A549 treated with Mapracorat at 1 μM for 4 hours (cell line): ENCODE data around the gene RGS19. TPM values are rescaled to one million over a fixed set of nuclear protein-coding genes. Genes with fewer than 3 reads are reported as not detected.

Source experiments
- total RNA-seq: library from RNA; stranded (reverse); fragments of 200-300 nt; extraction: Qiagen RNA extraction; gene quantifications from 5 replicates; pipeline ENCODE4 v1.2.3, GENCODE V29; 2022

RGS19 gene, protein sequence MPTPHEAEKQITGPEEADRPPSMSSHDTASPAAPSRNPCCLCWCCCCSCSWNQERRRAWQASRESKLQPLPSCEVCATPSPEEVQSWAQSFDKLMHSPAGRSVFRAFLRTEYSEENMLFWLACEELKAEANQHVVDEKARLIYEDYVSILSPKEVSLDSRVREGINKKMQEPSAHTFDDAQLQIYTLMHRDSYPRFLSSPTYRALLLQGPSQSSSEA
- 19.9 to 36.6 TPM (median 34.3 TPM) in 5 replicates for total RNA-seq

DNA sequence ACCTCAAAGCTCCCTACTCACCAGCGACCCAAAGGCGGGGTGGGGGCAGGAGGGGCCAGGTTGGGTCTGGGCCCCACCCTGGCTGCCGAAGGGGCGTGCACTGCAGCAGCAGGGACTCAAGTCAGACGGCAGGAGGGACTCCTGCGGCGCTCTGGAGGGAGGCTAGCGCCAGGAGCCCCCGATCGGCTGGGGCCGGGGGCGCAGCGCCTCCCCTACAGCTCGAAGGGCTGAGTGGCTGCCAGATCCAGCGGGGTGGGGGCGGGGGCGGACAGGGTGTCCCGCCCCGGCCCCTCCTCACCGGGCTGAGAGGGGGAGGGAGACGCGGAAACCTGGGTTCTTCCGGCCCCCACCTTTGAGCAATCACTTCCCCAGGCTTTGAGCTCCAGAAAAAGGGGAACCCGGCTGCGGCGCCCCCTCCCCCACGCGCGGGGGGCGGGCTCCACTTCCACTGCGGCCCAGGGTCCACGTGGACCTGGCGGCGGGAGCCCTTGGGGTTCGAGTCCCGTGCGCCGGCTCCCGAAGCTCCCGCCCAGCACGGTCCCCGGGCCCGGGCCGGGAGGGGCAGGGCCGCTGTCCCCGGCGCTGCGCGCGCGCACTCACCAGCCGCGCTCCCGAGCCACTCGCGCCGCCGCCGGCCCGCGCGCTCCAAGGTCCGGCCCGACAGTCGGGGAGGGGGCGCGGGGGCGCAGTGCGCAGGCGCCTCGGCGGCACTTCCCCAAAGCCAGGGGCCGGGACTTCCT is at the start of gene RGS19:
RGS19 (minus strand) TSS at position 246 of the 740 bp plus-strand sequence. CDS start 2,632 bp downstream, outside the sequence.

DNA sequence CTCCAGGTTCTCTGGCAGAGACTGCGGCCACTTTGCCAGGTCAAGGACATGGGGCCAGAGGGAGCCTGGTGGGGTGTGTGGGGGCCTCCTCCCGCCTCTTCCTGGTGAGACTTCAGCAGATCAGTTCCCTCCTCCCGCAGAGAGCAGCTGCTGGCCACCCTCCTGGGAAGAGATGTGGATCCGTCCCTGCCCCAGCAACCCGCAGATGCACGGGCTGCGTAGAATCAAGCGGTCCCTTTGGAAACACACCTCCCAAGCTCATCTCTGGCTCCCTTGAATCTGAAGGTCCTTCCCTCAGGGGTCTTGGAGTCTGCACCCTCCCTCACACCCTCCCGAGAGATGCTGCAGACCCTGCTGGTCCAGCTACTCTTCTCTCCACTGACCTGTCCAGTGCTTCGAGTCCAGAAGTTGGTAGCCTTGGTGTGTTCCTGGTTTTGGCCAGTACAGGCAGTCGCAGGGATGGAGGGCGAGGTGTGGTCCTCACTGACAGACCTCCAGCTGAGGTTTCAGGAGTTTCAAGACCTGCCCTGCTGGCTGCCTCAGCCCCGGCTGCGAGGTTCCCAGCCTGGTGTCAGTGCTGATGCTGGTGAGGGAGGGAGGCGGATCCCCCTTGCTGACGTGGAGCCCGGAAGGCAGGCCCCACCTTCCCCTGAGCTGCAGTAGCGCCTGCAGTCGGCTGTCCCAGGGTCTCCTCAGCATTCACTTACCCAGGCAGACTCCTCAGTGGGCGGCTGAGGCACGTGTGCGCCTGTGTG is 27.8 kb upstream of the RGS19 start, which contains the start of gene NPBWR2:
NPBWR2 (minus strand) TSS at position 585 of the 755 bp plus-strand sequence. CDS start 734 bp downstream, outside the sequence.

DNA sequence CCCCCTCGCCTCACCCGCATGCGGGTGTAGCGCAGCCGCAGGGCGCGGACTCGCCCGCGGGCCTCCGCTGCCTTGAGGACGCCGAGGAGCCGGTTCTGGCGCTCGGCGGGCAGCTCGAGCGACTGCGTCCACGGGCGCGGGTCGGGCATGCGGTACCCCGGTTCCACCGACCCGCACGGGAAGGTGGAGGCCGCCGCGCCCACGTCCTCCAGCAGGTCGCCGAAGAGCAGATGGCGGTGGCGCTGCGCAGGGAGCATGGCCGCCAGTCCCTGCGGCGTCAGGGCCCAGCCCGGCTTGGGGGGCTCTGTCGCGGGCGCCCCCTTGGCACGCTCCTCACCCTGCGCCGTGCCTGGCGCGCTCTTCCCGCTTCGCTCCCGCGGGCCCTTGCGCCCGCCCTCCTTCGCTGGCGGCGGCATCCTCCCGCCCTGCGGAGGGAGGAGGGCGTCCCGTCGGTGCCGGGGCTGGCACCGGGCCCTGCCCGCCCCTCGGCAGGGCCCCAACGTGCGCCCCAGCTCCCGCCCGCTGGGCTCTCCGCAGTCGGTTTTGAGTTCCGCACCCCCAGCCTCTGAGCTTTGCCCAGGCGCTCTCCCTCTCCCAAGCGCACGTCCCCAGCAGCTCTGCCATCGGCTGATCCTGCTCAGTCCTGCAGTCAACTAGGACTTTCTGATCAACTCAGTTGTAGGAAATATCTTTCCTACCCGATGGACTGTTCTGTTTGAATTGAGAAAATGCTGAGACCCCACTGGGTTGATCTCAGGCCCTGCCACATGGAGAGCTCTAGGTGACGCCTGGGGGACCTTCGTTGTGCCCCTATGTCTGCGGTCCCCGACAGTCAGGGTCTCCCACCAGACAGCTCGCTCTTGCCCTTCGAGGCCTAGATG is 4.7 kb upstream of the RGS19 start, which contains the start of gene LKAAEAR1:
LKAAEAR1 (minus strand) TSS at position 595 of the 881 bp plus-strand sequence; CDS start at position 416, 179 bp downstream.

DNA sequence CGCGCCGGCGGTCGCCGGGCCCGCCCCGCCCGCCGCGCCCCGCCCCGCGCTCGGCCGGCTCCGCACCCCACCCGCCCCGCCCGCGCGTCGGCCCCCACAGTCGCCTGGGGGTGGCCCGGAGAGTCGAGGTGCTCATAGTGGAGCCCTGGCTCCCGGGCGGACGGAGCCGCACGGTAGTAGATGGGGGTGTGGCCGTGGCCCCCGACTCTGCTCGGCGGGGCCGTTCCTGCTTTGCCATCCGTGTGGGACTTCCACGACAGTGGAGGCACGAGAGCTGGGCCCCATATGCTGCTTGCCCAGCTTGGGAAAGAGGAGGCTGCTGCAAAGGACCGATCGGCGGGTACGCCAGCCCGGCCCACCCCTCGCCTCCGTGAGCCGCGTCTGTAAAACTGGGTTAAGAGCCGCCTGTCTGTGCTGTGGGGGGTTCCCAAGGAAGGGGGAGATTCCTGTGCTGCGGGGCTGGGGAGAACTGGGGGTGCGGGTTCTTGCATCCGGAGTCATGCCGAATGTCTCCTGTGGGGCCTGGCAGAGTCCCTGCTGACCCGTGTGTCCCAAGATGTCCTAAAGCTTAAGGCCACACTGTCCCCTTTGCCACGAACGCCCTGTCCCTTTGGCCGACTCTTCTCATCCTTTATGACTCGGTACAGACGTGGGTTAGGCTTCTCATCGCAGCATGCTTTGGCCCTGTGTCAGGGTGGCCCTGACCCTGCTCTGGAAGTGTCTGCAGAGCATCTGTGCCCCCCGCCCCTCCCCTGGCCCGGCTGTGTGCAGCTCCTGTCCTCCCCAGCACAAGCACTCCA is 895 bp upstream of the RGS19 start, which contains the start of gene OPRL1:
OPRL1 (plus strand) TSS at position 70 of the 800 bp plus-strand sequence. CDS start 12,639 bp downstream, outside the sequence.

GRCh38 chr20:64062596-64063388 is 16.5 kb downstream of the RGS19 start, which contains the start of gene TCEA2:
Gene TCEA2, plus strand, starts transcription at chr20:64063198. Its CDS starts 115 bp downstream, at chr20:64063313.

DNA sequence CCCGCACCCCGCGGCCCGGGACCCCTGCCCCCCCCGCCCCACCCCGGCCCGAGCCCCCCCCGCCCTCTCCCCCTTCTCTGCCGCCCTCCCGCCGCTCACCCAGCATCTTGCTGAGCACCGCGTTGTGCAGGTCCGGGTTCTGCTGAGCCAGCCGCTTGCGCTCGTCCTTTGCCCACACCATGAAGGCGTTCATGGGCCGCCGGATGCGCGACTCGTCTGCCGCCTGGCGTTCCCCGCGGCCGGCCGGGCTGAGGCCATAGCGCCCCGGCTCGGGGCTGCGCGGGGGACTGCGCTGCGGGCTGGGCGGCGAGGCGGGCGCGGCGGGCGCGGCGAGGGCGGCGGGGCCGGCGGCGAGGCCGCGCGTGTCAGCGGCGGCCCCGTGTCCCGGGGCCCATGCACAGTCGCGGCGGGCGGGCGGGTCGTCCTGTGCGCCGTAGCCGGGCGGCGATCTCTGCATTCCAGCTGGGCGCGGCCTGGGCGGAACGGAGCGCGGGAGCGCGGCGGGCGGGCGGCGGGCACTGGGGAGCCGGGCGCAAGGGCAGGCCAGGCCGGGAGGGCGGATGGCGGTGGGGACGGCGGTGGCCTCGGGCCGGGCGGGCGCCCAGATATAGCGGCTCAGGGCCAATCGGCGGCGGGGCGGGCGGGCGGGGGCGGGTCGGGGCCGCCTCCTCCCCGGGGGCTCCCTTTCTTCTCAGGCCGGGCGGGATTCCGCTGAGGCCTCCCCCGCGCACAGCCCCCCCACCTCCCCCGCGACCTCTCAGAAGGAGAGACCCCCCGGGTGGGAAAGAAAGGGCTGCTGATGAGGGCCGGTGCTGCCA is 30.0 kb downstream of the RGS19 start, which contains the start of gene SOX18:
SOX18 (minus strand) TSS at position 580 of the 818 bp plus-strand sequence; CDS start at position 457, 123 bp downstream.

GRCh38 chr20:64035933-64036345 is 43.4 kb downstream of the RGS19 start, which contains the start of gene C20orf204:
Gene C20orf204, plus strand, starts transcription at chr20:64036182. Its CDS starts 142 bp downstream, at chr20:64036324.

Other genes with a start within 250 kb of the RGS19 start
- gene ZBTB46, start 248.3 kb downstream of the RGS19 start, total RNA-seq, result 0.75 to 1.1 TPM (median 0.92 TPM) in 5 replicates
- gene ABHD16B, start 218.0 kb downstream of the RGS19 start, total RNA-seq, result not detected in 5 replicates
- 126 to 137 TPM (median 132 TPM) in 5 replicates for gene TPD52L2, start 214.2 kb downstream of the RGS19 start, total RNA-seq
- gene DNAJC5, start 184.4 kb downstream of the RGS19 start, total RNA-seq, result 22.6 to 29.0 TPM (median 28.3 TPM) in 5 replicates
- 25.1 to 39.5 TPM (median 33.0 TPM) in 5 replicates for gene UCKL1, start 123.1 kb downstream of the RGS19 start, total RNA-seq
- gene ZNF512B, start 109.6 kb downstream of the RGS19 start, total RNA-seq, result 9.0 to 13.6 TPM (median 12.2 TPM) in 5 replicates
- gene SAMD10, start 99.9 kb downstream of the RGS19 start, total RNA-seq, result not detected in 5 replicates
- 49.2 to 55.6 TPM (median 53.8 TPM) in 5 replicates for gene PRPF6, start 98.4 kb downstream of the RGS19 start, total RNA-seq
- gene C20orf204, start 43.3 kb downstream of the RGS19 start, total RNA-seq, result 0.15 to 0.65 TPM (median 0.42 TPM) in 5 replicates
- 1.1 to 2.7 TPM (median 2.3 TPM) in 5 replicates for gene SOX18, start 29.9 kb downstream of the RGS19 start, total RNA-seq
- gene TCEA2, start 16.3 kb downstream of the RGS19 start, total RNA-seq, result 30.7 to 50.1 TPM (median 46.7 TPM) in 5 replicates
- gene OPRL1, start 564 bp upstream of the RGS19 start, total RNA-seq, result 0.73 to 1.2 TPM (median 0.99 TPM) in 5 replicates
- 0.90 to 2.3 TPM (median 2.2 TPM) in 5 replicates for gene LKAAEAR1, start 4.9 kb upstream of the RGS19 start, total RNA-seq
- gene NPBWR2, start 28.0 kb upstream of the RGS19 start, total RNA-seq, result not detected in 5 replicates
- gene MYT1, start 84.9 kb upstream of the RGS19 start, total RNA-seq, result 0.07 to 0.71 TPM (median 0.20 TPM) in 5 replicates
- gene PCMTD2, start 176.2 kb upstream of the RGS19 start, total RNA-seq, result 7.9 to 13.7 TPM (median 10.2 TPM) in 5 replicates